Panc1 (cell line): ENCODE data around the gene CPLX3. TPM values are rescaled to one million over a fixed set of nuclear protein-coding genes. Genes with fewer than 3 reads are reported as not detected.

Experiments used
- ATAC-seq: fragments of 200-7000 bp; cut with Tn5 transposase; 2 replicates; pipeline ENCODE4 v1.9.1; 2020; ENCODE audit warnings: mild to moderate bottlenecking, moderate library complexity
- BruUV-seq: library from RNA; stranded (reverse); fragments of 400-500 nt; replicated peaks from 2 replicates; lab custom pipeline; 2021; lab: Mats Ljungman, UMichigan
- CTCF ChIA-PET: fragments of 300-600 bp; sonication (Branson Sonifier 250); formaldehyde crosslinking; loops from one replicate; lab custom pipeline; 2022; ENCODE audit warnings: antibody characterized with exemption; lab: Charles Lee
- POLR2A ChIA-PET: fragments of 300-600 bp; sonication (Branson Sonifier 250); formaldehyde crosslinking; loops from one replicate; lab custom pipeline; 2022; ENCODE audit warnings: antibody characterized with exemption; lab: Charles Lee
- DNase-seq: peaks from one replicate; pipeline ENCODE4 v3.0.0-alpha.2; 2010; ENCODE audit warnings: low read depth, low spot score
- H3K27ac ChIP-seq: 2 replicates; pipeline ENCODE4 v1.5.1; 2011; ENCODE audit warnings: mild to moderate bottlenecking, low read length, inconsistent platforms
- H3K27me3 ChIP-seq: fragments of 200-500 bp; sonication (Bioruptor generic); 2 replicates; pipeline ENCODE4 v1.6.0; 2014; ENCODE audit warnings: low read length, inconsistent platforms; ENCODE audit not compliant: control insufficient read depth, insufficient read depth
- H3K36me3 ChIP-seq: fragments of 200-500 bp; sonication (Bioruptor generic); 2 replicates; pipeline ENCODE4 v1.5.1; 2014; ENCODE audit warnings: inconsistent platforms, mild to moderate bottlenecking, low read length, moderate library complexity; ENCODE audit not compliant: control insufficient read depth, insufficient read depth
- H3K4me1 ChIP-seq: 2 replicates; pipeline ENCODE4 v1.5.1; 2011; ENCODE audit warnings: inconsistent platforms, mild to moderate bottlenecking, low read length, moderate library complexity; ENCODE audit not compliant: control insufficient read depth, insufficient read depth
- H3K4me3 ChIP-seq, 2 experiments: 2 replicates each; pipeline ENCODE4 v1.5.1; 2011 to 2012; ENCODE audit warnings: low read depth in 2 of 2, low read length in 2 of 2, mild to moderate bottlenecking in 2 of 2, inconsistent platforms in 1 of 2, moderate library complexity in 1 of 2
- H3K9me3 ChIP-seq: fragments of 200-500 bp; sonication (Bioruptor generic); 2 replicates; pipeline ENCODE4 v1.5.1; 2014; ENCODE audit warnings: low read depth, mild to moderate bottlenecking, inconsistent platforms, low read length, moderate library complexity; ENCODE audit not compliant: control insufficient read depth, insufficient read depth
- CTCF ChIP-seq: fragments of 450-650 bp; IDR thresholded peaks from 2 replicates; pipeline ENCODE4 v1.5.1; 2017; ENCODE audit warnings: mild to moderate bottlenecking
- POLR2AphosphoS5 ChIP-seq: IDR thresholded peaks from 2 replicates; pipeline ENCODE4 v1.6.1; 2012; ENCODE audit warnings: mild to moderate bottlenecking, low read depth, low read length, moderate library complexity
- REST ChIP-seq, 2 experiments: IDR thresholded peaks; 2 replicates each; pipeline ENCODE4 v1.6.1; 2011 to 2012; ENCODE audit warnings: low read depth in 2 of 2, control low read depth in 1 of 2, low read length in 1 of 2, mild to moderate bottlenecking in 1 of 2, moderate library complexity in 1 of 2; ENCODE audit not compliant: insufficient read depth in 1 of 2
- SIN3A ChIP-seq: IDR thresholded peaks from 2 replicates; pipeline ENCODE4 v1.6.1; 2012; ENCODE audit warnings: low read depth, mild to moderate bottlenecking, low read length, moderate library complexity, borderline replicate concordance; ENCODE audit not compliant: insufficient read depth
- TCF7L2 ChIP-seq: IDR thresholded peaks from 2 replicates; pipeline ENCODE4 v1.6.1; 2011; ENCODE audit warnings: mild to moderate bottlenecking, low read depth, low read length, inconsistent platforms
- in situ Hi-C: cut with HindIII; loops from 2 replicates; pipeline ENCODE4 v1.10.0; 2016; ENCODE audit warnings: low sequenced_read_pairs, low pct_unique_long_range_greater_than_20kb
- intact Hi-C: fragments of 100-400 bp; cut with micrococcal nuclease; formaldehyde crosslinking; loops from one replicate; pipeline ENCODE4 v1.10.0; 2022; ENCODE audit not compliant: unreplicated experiment
- total RNA-seq: library from RNA; stranded (reverse); gene quantifications from one replicate; pipeline ENCODE4 v1.2.1, GENCODE V29; 2021; ENCODE audit not compliant: unreplicated experiment

CPLX3 gene
- total RNA-seq, 1 experiment from 2014 or later = not detected

- H3K9me3 ChIP-seq = no peaks in the 10 kb centered on the region
- no TSS peak for BruUV-seq
- H3K27ac ChIP-seq = no peak overlapping the region; the same call in 1 of the 2 replicates
- in situ Hi-C loops = no loop called here
- ChIA-PET CTCF (no interaction called here), POLR2A (no interaction called here)
- no peaks in the 10 kb centered on the region for H3K27me3 ChIP-seq
- no peak for DNase-seq
- intact Hi-C loops = no loop called here
- H3K4me3 ChIP-seq = no peak overlapping the region
- peaks cover 22% of the 10 kb centered on the region for H3K4me1 ChIP-seq
- TF ChIP-seq REST (IDR thresholded peaks at IDR 0.05; ENCODE audit: insufficient read depth in 1 of 2, low read depth in 2 of 2, low read length in 1 of 2) (no peak), CTCF (no peak), POLR2AphosphoS5 (no peak), TCF7L2 (no peak), SIN3A (no peak)
- no peaks in the 10 kb centered on the region for H3K36me3 ChIP-seq
- ATAC-seq = no peak
Measured at GRCh38 chr15:74868059-74868458, 41.6 kb downstream of the CPLX3 start.

- no peak for DNase-seq
- ChIA-PET POLR2A (interaction anchor here (0.5 to 0.7 kb wide), 2 partner anchors 30 to 573 kb away, joined by 3 to 10 read pairs; no protein-coding TSS in a partner anchor), CTCF (interaction anchor here (0.7 kb wide), 1 partner anchor 145 kb away, joined by 7 read pairs; no protein-coding TSS in a partner anchor)
- H3K27ac ChIP-seq = no peak overlapping the region
- in situ Hi-C loops (no loop called here), intact Hi-C loops (no loop called here)
- H3K4me3 ChIP-seq = no peak overlapping the region
- ATAC-seq = no peak
- H3K9me3 ChIP-seq = no peaks in the 10 kb centered on the region
- no peak for TF ChIP-seq REST (IDR thresholded peaks at IDR 0.05; ENCODE audit: insufficient read depth in 1 of 2, low read depth in 2 of 2, low read length in 1 of 2)
- no TSS peak for BruUV-seq
- H3K27me3 ChIP-seq = no peaks in the 10 kb centered on the region
- no peaks in the 10 kb centered on the region for H3K36me3 ChIP-seq
- H3K4me1 ChIP-seq = peaks cover 19% of the 10 kb centered on the region
Measured at GRCh38 chr15:74869372-74869725, 42.9 kb downstream of the CPLX3 start.
